ENCODE data around the gene PAFAH1B2.
"Not testable (repeated sequence)": the region's sequence is repeated elsewhere in the genome, so short reads cannot be mapped to it uniquely, and the experiment has no call there.

The PAFAH1B2 gene

GRCh38 chr11:117127171-117127901, 16.8 kb upstream of the PAFAH1B2 start:
- DNase-seq (ENCODE audit: low read depth in 2 of 2), result no peak

GRCh38 chr11:117128289-117128688, 15.8 kb upstream of the PAFAH1B2 start:
- no peak for DNase-seq (ENCODE audit: low read depth in 2 of 2)

- not testable (repeated sequence) for DNase-seq (ENCODE audit: low read depth in 2 of 2)
These were observed 13.7 kb upstream of the PAFAH1B2 start for GRCh38 chr11:117130396-117130795.

- no peak for DNase-seq (ENCODE audit: low read depth in 2 of 2)
These were observed 13.2 kb upstream of the PAFAH1B2 start for GRCh38 chr11:117130879-117131278.

GRCh38 chr11:117134431-117134830, 9.7 kb upstream of the PAFAH1B2 start:
- no peak for DNase-seq (ENCODE audit: low read depth in 2 of 2)

- not testable (repeated sequence) for DNase-seq (ENCODE audit: low read depth in 2 of 2)
These were observed 9.1 kb upstream of the PAFAH1B2 start for GRCh38 chr11:117134979-117135378.

GRCh38 chr11:117137223-117138086, 6.6 kb upstream of the PAFAH1B2 start:
- not testable (repeated sequence) for DNase-seq (ENCODE audit: low read depth in 2 of 2)

- peak; percentile 11 to 19 for DNase-seq (ENCODE audit: low read depth in 2 of 2)
These were observed 697 bp upstream of the PAFAH1B2 start for GRCh38 chr11:117143390-117143789.

GRCh38 chr11:117144477-117145392, 648 bp downstream of the PAFAH1B2 start:
- peak in 1 of 2 donors; percentile 42 for DNase-seq (ENCODE audit: low read depth in 2 of 2)

- no peak for DNase-seq (ENCODE audit: low read depth in 2 of 2)
These were observed 1.3 kb downstream of the PAFAH1B2 start for GRCh38 chr11:117145393-117145761.

GRCh38 chr11:117146521-117146920, 2.4 kb downstream of the PAFAH1B2 start:
- no peak for DNase-seq (ENCODE audit: low read depth in 2 of 2)

GRCh38 chr11:117152066-117152465, 8.0 kb downstream of the PAFAH1B2 start:
- DNase-seq (ENCODE audit: low read depth in 2 of 2), result no peak

GRCh38 chr11:117154468-117154867, 10.4 kb downstream of the PAFAH1B2 start:
- DNase-seq (ENCODE audit: low read depth in 2 of 2), result no peak

- DNase-seq (ENCODE audit: low read depth in 2 of 2), result no peak
These were observed 13.4 kb downstream of the PAFAH1B2 start for GRCh38 chr11:117157507-117157906.

GRCh38 chr11:117159892-117160291, 15.8 kb downstream of the PAFAH1B2 start:
- DNase-seq (ENCODE audit: low read depth in 2 of 2), result no peak

GRCh38 chr11:117160826-117161225, 16.7 kb downstream of the PAFAH1B2 start:
- no peak for DNase-seq (ENCODE audit: low read depth in 2 of 2)

- no peak for DNase-seq (ENCODE audit: low read depth in 2 of 2)
These were observed 22.4 kb downstream of the PAFAH1B2 start for GRCh38 chr11:117166491-117166890.

- no peak for DNase-seq (ENCODE audit: low read depth in 2 of 2)
These were observed 25.6 kb downstream of the PAFAH1B2 start for GRCh38 chr11:117169736-117170135.

- DNase-seq (ENCODE audit: low read depth in 2 of 2), result no peak
These were observed 26.1 kb downstream of the PAFAH1B2 start for GRCh38 chr11:117170210-117170609.

- DNase-seq (ENCODE audit: low read depth in 2 of 2), result no peak
These were observed 26.9 kb downstream of the PAFAH1B2 start for GRCh38 chr11:117171007-117171403.

- DNase-seq (ENCODE audit: low read depth in 2 of 2), result no peak
These were observed 27.4 kb downstream of the PAFAH1B2 start for GRCh38 chr11:117171404-117172061.
